Fibroblast of lung (primary cell): ENCODE data around the gene PTGES3.

ENCODE experiments used
- EZH2 ChIP-seq: IDR thresholded peaks from 2 replicates; pipeline ENCODE4 v1.5.1; 2012; ENCODE audit warnings: low read length, control low read depth, mild to moderate bottlenecking; ENCODE audit errors: missing control alignments
- TF ChIP-seq, protein P1 (sequence below), 2 donors: IDR thresholded peaks in 1 of 2; conservative IDR thresholded peaks in 1 of 2; 1 replicate in 1 of 2; 2 replicates in 1 of 2; pipeline ENCODE4 v1.5.1; 2011 to 2012; ENCODE audit warnings: low read length in 2 of 2, control low read depth in 1 of 2, inconsistent platforms in 1 of 2, low read depth in 1 of 2, mild to moderate bottlenecking in 1 of 2

DNA sequence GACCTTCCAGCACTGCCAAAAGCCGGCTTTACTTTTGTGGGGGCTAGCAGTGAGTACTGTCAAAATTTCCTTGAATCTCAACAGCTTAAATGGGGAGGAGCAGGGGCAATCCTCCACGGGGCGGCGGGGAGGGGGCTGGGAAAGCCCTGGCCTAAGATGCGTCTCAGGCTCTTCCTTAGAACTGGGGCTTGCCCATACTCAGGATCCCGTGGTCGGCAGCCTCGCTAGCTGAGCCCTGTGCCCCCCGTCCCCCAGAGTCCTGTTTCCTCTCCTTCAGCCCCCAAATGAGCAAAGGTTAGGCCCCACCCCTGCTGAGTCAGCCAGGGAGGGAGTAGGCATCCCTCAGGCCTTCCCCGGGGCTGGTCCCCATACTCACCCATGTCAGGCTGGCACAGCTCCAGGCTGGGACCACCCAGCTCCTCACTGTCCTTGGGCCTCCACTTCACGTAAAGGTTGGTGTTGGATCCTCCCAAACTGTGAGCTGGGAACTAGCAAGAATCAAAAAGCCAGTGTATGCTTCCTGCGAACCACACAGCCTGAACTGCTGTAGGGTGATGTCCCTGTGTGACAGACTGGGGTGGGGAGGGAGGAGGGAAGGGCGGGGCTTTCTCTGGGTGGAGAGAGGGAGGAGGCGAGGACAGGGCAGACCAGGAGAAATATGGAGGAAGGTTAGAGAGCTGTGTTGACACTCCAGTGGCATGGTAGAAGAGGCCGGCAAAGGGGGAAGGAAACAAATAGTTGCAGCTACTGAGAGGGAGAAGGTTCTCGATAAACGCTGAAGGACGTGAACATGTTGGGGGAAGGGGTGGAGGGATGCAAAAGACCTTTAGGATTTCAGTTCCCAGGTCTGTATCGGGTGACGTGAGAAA is 52.0 kb downstream of the PTGES3 start:
- TF ChIP-seq EZH2 = no peak
- TF ChIP-seq, protein P1, sequence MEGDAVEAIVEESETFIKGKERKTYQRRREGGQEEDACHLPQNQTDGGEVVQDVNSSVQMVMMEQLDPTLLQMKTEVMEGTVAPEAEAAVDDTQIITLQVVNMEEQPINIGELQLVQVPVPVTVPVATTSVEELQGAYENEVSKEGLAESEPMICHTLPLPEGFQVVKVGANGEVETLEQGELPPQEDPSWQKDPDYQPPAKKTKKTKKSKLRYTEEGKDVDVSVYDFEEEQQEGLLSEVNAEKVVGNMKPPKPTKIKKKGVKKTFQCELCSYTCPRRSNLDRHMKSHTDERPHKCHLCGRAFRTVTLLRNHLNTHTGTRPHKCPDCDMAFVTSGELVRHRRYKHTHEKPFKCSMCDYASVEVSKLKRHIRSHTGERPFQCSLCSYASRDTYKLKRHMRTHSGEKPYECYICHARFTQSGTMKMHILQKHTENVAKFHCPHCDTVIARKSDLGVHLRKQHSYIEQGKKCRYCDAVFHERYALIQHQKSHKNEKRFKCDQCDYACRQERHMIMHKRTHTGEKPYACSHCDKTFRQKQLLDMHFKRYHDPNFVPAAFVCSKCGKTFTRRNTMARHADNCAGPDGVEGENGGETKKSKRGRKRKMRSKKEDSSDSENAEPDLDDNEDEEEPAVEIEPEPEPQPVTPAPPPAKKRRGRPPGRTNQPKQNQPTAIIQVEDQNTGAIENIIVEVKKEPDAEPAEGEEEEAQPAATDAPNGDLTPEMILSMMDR (conservative IDR thresholded peaks at IDR 0.05 in 1 of 2, IDR thresholded peaks at IDR 0.05 in 1 of 2; ENCODE audit: low read depth in 1 of 2, low read length in 2 of 2) = no peak
